Embryonic facial prominence (tissue), 1 donor: ENCODE data around the gene SFTPB.
A peak's percentile ranks its signal among the peaks of the same experiment; 100 is the strongest.

ENCODE experiments used
- DNase-seq: peaks from one replicate; pipeline ENCODE4 v3.0.0-alpha.2; 2016; ENCODE audit errors: extremely low spot score

SFTPB gene

GRCh38 chr2:85613717-85614515, 54.1 kb downstream of the SFTPB start:
- DNase-seq: no peak

- peak; percentile 79 for DNase-seq
Observed at GRCh38 chr2:85611705-85612587, 56.1 kb downstream of the SFTPB start, which contains the start of gene C2orf68. Gene C2orf68, minus strand, starts transcription at chr2:85612066. Its CDS starts 82 bp downstream, at chr2:85611984.

GRCh38 chr2:85611217-85611704, 56.7 kb downstream of the SFTPB start:
- DNase-seq: no peak
